Measurements from ENCODE around the gene NTSR1. TPM values are rescaled to one million over a fixed set of nuclear protein-coding genes. Genes with fewer than 3 reads are reported as not detected.

The NTSR1 gene
- total and polyA plus RNA-seq, 2 experiments from 2014 or later, result 0.15 to 1.4 TPM

- TF ChIP-seq ZNF462 (CRISPR knock-in tag; IDR thresholded peaks at IDR 0.05), result no peak
- no peak for TF ChIP-seq CREB1 (CRISPR knock-in tag; IDR thresholded peaks at IDR 0.05; ENCODE audit: low read depth)
- TF ChIP-seq REST (IDR thresholded peaks at IDR 0.05; ENCODE audit: unreplicated experiment), result no peak
- TF ChIP-seq ZNF331 (CRISPR knock-in tag; IDR thresholded peaks at IDR 0.05; ENCODE audit: low read depth), result no peak
Measured at GRCh38 chr20:62740286-62741141, 31.9 kb downstream of the NTSR1 start (continued).

Measured in GM23338 (cell line).